ENCODE data around the gene DGKB.

DNA sequence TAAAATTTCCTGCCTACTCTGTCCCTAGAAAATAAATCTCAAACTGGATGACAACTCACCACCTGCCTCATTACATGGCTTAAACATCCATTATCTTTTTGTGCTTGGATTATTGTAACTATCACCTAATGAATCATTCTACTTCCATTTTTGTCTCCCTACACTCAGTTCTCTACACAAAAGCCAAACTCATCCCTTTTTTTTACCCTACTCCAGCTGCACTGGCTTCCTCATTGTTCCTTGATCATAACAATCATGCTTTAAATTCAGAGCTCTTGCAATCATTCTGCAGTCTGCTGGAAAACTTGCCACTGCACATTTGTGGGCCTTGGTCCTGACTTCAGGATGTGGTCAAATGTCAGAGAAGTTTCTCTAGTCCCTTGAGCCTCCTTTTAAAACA lies 280.0 kb downstream of the DGKB start:
- no peak for TF ChIP-seq NFYB (CRISPR knock-in tag; conservative IDR thresholded peaks at IDR 0.05; ENCODE audit: low read depth)
- no peak for TF ChIP-seq TEAD4 (CRISPR knock-in tag; IDR thresholded peaks at IDR 0.05)
- TF ChIP-seq, protein P1, sequence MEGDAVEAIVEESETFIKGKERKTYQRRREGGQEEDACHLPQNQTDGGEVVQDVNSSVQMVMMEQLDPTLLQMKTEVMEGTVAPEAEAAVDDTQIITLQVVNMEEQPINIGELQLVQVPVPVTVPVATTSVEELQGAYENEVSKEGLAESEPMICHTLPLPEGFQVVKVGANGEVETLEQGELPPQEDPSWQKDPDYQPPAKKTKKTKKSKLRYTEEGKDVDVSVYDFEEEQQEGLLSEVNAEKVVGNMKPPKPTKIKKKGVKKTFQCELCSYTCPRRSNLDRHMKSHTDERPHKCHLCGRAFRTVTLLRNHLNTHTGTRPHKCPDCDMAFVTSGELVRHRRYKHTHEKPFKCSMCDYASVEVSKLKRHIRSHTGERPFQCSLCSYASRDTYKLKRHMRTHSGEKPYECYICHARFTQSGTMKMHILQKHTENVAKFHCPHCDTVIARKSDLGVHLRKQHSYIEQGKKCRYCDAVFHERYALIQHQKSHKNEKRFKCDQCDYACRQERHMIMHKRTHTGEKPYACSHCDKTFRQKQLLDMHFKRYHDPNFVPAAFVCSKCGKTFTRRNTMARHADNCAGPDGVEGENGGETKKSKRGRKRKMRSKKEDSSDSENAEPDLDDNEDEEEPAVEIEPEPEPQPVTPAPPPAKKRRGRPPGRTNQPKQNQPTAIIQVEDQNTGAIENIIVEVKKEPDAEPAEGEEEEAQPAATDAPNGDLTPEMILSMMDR (IDR thresholded peaks at IDR 0.05), result no peak
- TF ChIP-seq IRF2 (CRISPR knock-in tag; IDR thresholded peaks at IDR 0.05; ENCODE audit: borderline replicate concordance, low read depth), result no peak
- TF ChIP-seq, protein P2, sequence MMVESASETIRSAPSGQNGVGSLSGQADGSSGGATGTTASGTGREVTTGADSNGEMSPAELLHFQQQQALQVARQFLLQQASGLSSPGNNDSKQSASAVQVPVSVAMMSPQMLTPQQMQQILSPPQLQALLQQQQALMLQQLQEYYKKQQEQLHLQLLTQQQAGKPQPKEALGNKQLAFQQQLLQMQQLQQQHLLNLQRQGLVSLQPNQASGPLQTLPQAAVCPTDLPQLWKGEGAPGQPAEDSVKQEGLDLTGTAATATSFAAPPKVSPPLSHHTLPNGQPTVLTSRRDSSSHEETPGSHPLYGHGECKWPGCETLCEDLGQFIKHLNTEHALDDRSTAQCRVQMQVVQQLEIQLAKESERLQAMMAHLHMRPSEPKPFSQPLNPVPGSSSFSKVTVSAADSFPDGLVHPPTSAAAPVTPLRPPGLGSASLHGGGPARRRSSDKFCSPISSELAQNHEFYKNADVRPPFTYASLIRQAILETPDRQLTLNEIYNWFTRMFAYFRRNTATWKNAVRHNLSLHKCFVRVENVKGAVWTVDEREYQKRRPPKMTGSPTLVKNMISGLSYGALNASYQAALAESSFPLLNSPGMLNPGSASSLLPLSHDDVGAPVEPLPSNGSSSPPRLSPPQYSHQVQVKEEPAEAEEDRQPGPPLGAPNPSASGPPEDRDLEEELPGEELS (CRISPR knock-in tag; IDR thresholded peaks at IDR 0.05), result no peak
- no peak for TF ChIP-seq FOXK1 (CRISPR knock-in tag; IDR thresholded peaks at IDR 0.05)
- TF ChIP-seq SMAD3 (CRISPR knock-in tag; IDR thresholded peaks at IDR 0.05; ENCODE audit: borderline replicate concordance), result no peak
- TF ChIP-seq JUN (CRISPR knock-in tag; IDR thresholded peaks at IDR 0.05), result no peak
- TF ChIP-seq, protein P3, sequence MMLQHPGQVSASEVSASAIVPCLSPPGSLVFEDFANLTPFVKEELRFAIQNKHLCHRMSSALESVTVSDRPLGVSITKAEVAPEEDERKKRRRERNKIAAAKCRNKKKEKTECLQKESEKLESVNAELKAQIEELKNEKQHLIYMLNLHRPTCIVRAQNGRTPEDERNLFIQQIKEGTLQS (CRISPR knock-in tag; conservative IDR thresholded peaks at IDR 0.05), result no peak
- TF ChIP-seq, protein P4, sequence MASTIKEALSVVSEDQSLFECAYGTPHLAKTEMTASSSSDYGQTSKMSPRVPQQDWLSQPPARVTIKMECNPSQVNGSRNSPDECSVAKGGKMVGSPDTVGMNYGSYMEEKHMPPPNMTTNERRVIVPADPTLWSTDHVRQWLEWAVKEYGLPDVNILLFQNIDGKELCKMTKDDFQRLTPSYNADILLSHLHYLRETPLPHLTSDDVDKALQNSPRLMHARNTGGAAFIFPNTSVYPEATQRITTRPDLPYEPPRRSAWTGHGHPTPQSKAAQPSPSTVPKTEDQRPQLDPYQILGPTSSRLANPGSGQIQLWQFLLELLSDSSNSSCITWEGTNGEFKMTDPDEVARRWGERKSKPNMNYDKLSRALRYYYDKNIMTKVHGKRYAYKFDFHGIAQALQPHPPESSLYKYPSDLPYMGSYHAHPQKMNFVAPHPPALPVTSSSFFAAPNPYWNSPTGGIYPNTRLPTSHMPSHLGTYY (CRISPR knock-in tag; IDR thresholded peaks at IDR 0.05), result no peak
- no peak for TF ChIP-seq NR3C1 (CRISPR knock-in tag; conservative IDR thresholded peaks at IDR 0.05; ENCODE audit: low read depth)
- TF ChIP-seq, protein P5, sequence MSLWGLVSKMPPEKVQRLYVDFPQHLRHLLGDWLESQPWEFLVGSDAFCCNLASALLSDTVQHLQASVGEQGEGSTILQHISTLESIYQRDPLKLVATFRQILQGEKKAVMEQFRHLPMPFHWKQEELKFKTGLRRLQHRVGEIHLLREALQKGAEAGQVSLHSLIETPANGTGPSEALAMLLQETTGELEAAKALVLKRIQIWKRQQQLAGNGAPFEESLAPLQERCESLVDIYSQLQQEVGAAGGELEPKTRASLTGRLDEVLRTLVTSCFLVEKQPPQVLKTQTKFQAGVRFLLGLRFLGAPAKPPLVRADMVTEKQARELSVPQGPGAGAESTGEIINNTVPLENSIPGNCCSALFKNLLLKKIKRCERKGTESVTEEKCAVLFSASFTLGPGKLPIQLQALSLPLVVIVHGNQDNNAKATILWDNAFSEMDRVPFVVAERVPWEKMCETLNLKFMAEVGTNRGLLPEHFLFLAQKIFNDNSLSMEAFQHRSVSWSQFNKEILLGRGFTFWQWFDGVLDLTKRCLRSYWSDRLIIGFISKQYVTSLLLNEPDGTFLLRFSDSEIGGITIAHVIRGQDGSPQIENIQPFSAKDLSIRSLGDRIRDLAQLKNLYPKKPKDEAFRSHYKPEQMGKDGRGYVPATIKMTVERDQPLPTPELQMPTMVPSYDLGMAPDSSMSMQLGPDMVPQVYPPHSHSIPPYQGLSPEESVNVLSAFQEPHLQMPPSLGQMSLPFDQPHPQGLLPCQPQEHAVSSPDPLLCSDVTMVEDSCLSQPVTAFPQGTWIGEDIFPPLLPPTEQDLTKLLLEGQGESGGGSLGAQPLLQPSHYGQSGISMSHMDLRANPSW (CRISPR knock-in tag; conservative IDR thresholded peaks at IDR 0.05; ENCODE audit: low read depth), result no peak
- no peak for TF ChIP-seq CREM (CRISPR knock-in tag; IDR thresholded peaks at IDR 0.05)
- no peak for TF ChIP-seq ZNF317 (CRISPR knock-in tag; IDR thresholded peaks at IDR 0.05; ENCODE audit: borderline replicate concordance, low read depth)
